OCI-LY1 (cell line): Measurements from ENCODE around the gene EIF2S1.

Experiments used
- EZH2 ChIP-seq: fragments of 200-600 bp; sonication (generic), shearing (Covaris generic); IDR thresholded peaks from 2 replicates; pipeline ENCODE4 v1.8.0; 2017; ENCODE audit warnings: borderline replicate concordance, mixed run types, mild to moderate bottlenecking, antibody characterized with exemption, low read length, moderate library complexity, mixed read lengths
- TF ChIP-seq, protein P1 (sequence below): fragments of 200-600 bp; sonication (generic), shearing (Covaris generic); IDR thresholded peaks from 2 replicates; pipeline ENCODE4 v1.5.1; 2017; ENCODE audit warnings: mild to moderate bottlenecking, antibody characterized with exemption, low read length, moderate library complexity, mixed read lengths

- TF ChIP-seq, protein P1, sequence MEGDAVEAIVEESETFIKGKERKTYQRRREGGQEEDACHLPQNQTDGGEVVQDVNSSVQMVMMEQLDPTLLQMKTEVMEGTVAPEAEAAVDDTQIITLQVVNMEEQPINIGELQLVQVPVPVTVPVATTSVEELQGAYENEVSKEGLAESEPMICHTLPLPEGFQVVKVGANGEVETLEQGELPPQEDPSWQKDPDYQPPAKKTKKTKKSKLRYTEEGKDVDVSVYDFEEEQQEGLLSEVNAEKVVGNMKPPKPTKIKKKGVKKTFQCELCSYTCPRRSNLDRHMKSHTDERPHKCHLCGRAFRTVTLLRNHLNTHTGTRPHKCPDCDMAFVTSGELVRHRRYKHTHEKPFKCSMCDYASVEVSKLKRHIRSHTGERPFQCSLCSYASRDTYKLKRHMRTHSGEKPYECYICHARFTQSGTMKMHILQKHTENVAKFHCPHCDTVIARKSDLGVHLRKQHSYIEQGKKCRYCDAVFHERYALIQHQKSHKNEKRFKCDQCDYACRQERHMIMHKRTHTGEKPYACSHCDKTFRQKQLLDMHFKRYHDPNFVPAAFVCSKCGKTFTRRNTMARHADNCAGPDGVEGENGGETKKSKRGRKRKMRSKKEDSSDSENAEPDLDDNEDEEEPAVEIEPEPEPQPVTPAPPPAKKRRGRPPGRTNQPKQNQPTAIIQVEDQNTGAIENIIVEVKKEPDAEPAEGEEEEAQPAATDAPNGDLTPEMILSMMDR = no peak
- TF ChIP-seq EZH2 = no peak
These were observed 41.0 kb upstream of the EIF2S1 start for GRCh38 chr14:67319142-67319541.
